Stimulated activated CD4-positive, alpha-beta T cell treated with anti-CD3 and anti-CD28 coated beads, Interleukin-4, amount 100 ng/mL, for 1 hour (primary cell): ENCODE results near the gene ACO1.

ENCODE experiments used
- DNase-seq: peaks from one replicate; pipeline ENCODE4 v3.0.0-alpha.2; 2020

Gene ACO1

GRCh38 chr9:32424616-32425015, 40.2 kb downstream of the ACO1 start:
- DNase-seq = no peak

GRCh38 chr9:32426278-32426939, 42.0 kb downstream of the ACO1 start:
- no peak for DNase-seq

DNA sequence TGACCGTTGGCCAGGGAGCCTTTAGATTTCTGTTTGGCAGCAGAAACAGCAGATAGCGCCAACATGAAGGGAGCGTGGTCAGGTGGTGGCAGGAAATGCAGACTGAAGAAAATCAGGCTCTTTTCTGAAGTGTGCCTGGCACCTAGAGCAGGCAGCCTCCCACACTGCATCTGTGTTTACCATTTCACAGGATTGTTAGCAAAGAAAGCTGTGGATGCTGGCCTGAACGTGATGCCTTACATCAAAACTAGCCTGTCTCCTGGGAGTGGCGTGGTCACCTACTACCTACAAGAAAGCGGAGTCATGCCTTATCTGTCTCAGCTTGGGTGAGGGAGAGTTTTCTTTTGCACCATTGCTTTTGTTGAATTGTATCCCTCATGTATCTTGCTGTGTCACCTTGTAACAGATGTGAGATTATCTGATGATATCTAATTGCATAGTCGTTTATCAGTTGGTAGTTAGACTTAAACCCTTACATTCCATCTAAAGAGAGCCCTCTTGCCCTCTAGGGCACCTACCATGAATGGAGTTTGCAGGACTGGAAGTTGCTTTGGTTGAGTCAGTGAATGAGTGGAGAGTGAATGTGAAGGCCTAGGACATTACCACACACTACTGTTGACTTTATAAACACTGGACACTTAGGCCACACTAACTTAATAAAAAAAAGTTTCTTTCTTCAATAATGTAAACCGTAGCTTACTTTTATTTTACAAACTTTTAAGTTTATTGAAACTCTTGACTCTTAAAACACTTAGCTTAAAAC, 42.8 kb downstream of the ACO1 start:
- DNase-seq = no peak

DNA sequence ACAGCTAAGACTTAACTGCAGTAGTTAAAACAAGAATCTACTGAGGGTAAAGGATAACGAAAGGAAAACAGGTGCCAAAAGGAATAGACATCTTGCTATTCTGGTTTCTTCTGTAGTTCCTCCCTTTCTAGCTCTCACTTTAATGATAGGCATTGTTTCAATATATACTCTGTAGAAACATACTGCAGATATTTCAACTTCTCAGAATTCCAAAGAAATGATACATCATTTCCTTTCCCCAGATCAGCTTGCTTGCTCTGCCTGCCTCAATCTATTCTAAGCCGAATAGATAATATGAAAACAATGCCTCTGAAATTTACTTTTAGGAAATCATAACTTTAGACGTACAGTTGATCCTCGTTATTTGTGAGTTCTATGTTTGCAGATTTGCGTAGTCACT, 46.3 kb downstream of the ACO1 start:
- no peak for DNase-seq

- no peak for DNase-seq
Observed at GRCh38 chr9:32431196-32431595, 46.8 kb downstream of the ACO1 start.

DNA sequence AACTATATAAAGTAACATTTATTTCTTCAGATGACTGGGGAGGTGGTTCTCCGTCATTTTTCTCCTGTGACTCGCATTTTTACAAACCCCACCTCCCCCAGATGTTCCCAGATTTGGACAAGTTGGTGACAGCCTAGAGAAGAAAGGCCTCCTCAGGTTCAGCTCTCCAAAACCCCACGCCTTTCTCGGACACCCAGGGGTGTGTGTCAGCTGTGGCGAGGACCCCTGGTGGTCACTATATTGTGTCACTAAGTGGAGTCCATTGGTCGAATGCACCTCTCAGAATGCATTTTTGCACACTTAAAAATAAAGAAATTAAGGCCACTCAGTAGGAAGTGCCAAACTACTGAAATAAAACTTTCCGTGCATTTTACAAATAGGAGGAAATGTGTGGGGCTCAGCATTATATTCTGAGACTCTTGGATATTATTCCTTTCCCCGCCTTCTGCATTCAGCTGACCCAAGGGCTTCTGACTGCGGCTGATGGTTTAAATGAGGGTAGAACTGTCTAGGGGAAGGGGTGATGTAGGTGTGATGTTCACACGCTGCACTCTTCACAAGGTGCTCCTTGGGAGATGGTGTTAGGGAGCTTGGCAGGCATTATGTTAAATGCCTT, 47.6 kb downstream of the ACO1 start:
- DNase-seq = peak; percentile 38

- no peak for DNase-seq
Observed at GRCh38 chr9:32434892-32435291, 50.4 kb downstream of the ACO1 start.

DNA sequence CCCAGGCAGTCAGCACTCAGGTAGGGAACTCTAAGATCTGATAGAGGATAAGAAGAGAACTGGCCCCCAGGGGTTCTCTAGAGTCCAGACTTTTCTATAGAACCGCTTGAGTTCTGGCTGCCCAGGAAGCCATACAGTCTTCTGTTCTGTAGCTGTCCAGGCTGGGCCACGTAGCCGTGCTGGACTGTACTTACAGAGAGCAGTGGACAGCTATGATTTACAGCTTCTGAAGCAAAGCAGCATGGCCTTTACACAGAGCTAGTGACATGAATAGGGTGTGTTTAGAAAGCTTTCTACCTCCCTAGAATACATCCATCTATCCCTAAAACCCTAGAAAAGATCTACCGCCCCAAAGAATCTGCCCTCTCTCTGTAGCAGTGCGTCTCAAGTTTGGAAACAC, 57.2 kb downstream of the ACO1 start:
- no peak for DNase-seq

- DNase-seq = no peak
Observed at GRCh38 chr9:32442433-32442832, 58.0 kb downstream of the ACO1 start.

GRCh38 chr9:32449969-32450368, 65.5 kb downstream of the ACO1 start:
- DNase-seq = no peak

GRCh38 chr9:32454280-32454679, 69.8 kb downstream of the ACO1 start:
- DNase-seq = no peak

GRCh38 chr9:32455738-32456137, 71.3 kb downstream of the ACO1 start:
- no peak for DNase-seq

GRCh38 chr9:32456564-32456963, 72.1 kb downstream of the ACO1 start:
- no peak for DNase-seq

- no peak for DNase-seq
Observed at GRCh38 chr9:32463500-32464293, 79.3 kb downstream of the ACO1 start.

DNA sequence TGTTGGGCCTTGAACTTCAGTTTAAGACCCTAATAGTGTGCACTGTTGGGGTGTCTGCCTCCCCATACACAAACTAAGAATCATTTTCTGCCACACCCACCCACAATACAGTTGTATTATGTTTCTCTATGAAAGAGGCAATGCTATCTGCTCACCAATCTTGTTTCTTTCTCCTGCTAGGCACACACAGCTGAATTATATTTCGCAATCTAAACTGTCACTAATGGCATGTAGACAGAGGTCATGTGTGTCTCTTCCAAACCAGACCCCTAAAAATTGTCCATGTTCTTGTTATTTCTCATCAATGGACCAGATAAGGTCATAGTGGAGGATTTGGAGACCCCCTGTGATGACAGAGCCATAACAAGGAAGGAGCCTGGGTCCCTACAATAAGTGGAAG, 84.3 kb downstream of the ACO1 start:
- no peak for DNase-seq

- no peak for DNase-seq
Observed at GRCh38 chr9:32472344-32472743, 87.9 kb downstream of the ACO1 start.

- DNase-seq = no peak
Observed at GRCh38 chr9:32483343-32483742, 98.9 kb downstream of the ACO1 start.

DNA sequence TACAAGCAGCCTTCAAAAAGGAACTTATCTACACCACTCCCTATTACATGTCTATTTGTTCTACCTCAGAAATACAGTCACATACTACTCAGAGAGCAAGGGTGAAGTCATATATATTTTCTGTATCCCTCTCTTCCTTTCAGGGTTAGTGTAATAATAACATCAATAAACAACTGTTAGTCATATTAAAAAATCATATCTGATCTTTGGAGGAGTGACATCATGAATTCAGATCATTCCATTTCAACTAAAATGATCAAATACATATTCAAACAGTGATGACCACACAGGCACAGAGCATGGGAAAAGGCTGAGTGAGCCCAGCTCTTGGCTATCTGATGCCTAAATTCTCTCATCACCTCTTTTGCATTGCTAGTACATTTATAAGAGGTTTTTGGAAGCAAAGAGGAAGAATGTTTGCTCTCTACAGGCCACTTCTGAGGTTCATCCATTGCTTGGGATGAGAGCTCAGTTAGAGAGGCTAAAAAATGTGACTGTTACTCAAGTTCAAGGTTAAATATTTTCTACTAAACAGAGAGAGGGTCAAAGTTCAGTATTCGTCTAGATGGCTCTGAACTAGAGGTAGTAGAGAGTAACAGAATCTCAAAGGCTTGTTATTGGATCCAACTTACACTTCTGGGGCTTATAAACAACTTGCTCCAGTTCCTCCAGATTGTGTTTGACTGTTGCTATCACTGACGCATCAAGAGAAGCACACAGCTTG, 102.6 kb downstream of the ACO1 start:
- DNase-seq = no peak

- no peak for DNase-seq
Observed at GRCh38 chr9:32487981-32488380, 103.5 kb downstream of the ACO1 start.

- no peak for DNase-seq
Observed at GRCh38 chr9:32490601-32491000, 106.2 kb downstream of the ACO1 start.

DNA sequence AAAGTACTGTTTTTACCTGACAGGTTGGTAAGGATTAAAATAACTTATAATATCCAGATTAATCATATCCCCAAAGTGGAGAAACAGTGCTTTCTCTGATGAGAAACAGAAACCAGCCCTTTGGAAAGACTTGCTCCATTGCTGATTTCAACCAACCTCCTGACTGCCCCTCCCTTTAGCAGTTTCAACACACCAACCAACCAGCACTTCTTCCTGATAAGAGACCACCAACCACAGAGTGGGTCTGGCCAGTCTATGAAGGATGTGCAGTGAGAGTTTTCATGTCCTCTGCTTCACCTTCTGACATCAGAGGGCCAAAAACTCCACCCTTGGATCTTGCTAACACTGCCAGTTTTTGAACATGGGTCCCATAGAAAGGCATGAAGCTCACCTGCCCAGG, 113.5 kb downstream of the ACO1 start:
- no peak for DNase-seq

DNA sequence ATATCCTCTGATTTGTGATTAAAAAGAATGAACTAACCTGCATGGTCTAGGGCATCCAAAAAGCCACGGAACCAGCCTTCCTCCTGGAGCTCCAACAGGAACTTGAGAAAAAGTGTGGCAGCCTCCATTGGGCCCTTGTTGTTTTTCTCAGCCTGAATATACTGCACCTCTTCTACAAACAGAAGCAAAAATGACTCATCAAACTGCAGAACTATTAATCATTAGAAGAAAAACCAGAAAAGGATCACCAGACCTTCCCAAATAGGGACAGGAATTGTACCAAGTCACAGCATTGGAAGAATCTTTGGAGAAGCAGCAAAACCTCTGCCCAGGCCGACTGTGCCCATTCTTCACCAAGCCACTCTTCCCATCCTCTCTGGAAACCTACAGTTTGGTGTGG, 116.3 kb downstream of the ACO1 start:
- no peak for DNase-seq

DNA sequence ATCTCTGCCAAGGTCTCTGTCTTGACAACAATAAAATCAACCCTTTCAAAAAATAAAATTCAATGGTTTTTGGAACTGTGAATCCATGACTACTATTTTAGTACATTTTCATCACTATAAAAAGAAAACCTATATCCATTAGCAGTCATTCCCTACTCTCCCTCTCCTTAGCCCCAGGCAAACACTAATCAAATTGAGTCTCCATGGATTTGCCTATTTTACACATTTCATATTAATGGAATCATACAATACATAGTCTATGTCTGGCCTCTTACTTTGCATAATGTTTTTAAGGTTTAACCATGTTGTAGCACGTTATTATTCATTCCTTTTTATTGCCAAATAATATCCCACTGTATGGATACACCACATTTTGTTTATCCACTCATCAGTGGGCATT, 117.4 kb downstream of the ACO1 start:
- DNase-seq = no peak
